Right lobe of liver (tissue), 6 donors: Measurements from ENCODE around the gene RAB38. TPM values are rescaled to one million over a fixed set of nuclear protein-coding genes. Genes with fewer than 3 reads are reported as not detected.

Experiments used
- ATAC-seq, 4 donors: fragments of 200-7000 bp; cut with Tn5 transposase; one replicate each; pipeline ENCODE4 v1.9.1; 2020; ENCODE audit warnings: mild to moderate bottlenecking in 4 of 4, moderate library complexity in 4 of 4
- DNase-seq, 3 donors: peaks; one replicate each; pipeline ENCODE4 v3.0.0-alpha.2; 2020
- H3K27ac ChIP-seq, 3 donors: fragments of 200-600 bp; one replicate each; pipeline ENCODE4 v1.8.0; 2022
- H3K27me3 ChIP-seq, 2 donors: fragments of 200-600 bp; one replicate each; pipeline ENCODE4 v1.8.0; 2022
- H3K36me3 ChIP-seq, 4 donors: fragments of 200-600 bp; sonication (generic) in 1 of 4; one replicate each; pipeline versions ENCODE4 v1.5.1 to v1.8.0; 2017 to 2022; ENCODE audit warnings: control low read depth in 1 of 4
- H3K4me1 ChIP-seq, 4 donors: fragments of 200-600 bp; sonication (generic) in 1 of 4; one replicate each; pipeline versions ENCODE4 v1.5.1 to v1.8.0; 2017 to 2022; ENCODE audit warnings: control low read depth in 1 of 4
- H3K4me3 ChIP-seq, 3 donors: fragments of 200-600 bp; one replicate each; pipeline ENCODE4 v1.8.0; 2022
- H3K9me3 ChIP-seq, 4 donors: fragments of 200-600 bp; sonication (generic) in 1 of 4; one replicate each; pipeline versions ENCODE4 v1.5.1 to v1.8.0; 2017 to 2022; ENCODE audit warnings: control low read depth in 1 of 4
- CTCF ChIP-seq, 4 donors: fragments of 200-600 bp in 3 of 4; fragments of 450-650 bp in 1 of 4; IDR thresholded peaks; one replicate each; pipeline versions ENCODE4 v1.5.1 to v1.8.0; 2016 to 2022; ENCODE audit warnings: antibody characterized with exemption in 4 of 4, mild to moderate bottlenecking in 2 of 4
- POLR2A ChIP-seq: fragments of 450-650 bp; IDR thresholded peaks from one replicate; pipeline ENCODE4 v1.6.1; 2017; ENCODE audit warnings: antibody characterized with exemption, mild to moderate bottlenecking
- WGBS: methylation state at CpG from one replicate; pipeline ENCODE4 v1.1.6; 2018; ENCODE audit warnings: low coverage, low lambda C conversion rate; ENCODE audit not compliant: insufficient coverage; ENCODE audit errors: missing lambda C conversion rate; 5-methylcytosine and 5-hydroxymethylcytosine counted together
- intact Hi-C, 2 donors: fragments of 100-400 bp; cut with DNase I; formaldehyde crosslinking; loops; one replicate each; pipeline versions ENCODE4 v1.11.2 to v1.14.1; 2022
- total RNA-seq, 6 experiments: library from RNA; depleted of rRNA in 2 of 6; stranded (reverse); fragments of >200 nt in 2 of 6; fragmentation: NEBNext Ultra II Directional in 3 of 6; extraction: Animal tissue kit (Norgen Biotek cat#: 25700) in 3 of 6; gene quantifications; one replicate each; pipeline versions ENCODE4 v1.1.0 to v1.2.4, GENCODE V29; 2016 to 2023
- donor health status: DM: no; HTN: yes; CAD: no.
- donor health status: DM: no; HTN: no; CAD: no.
- donor health status: DM: no; HTN: no; CAD: no.
- donor health status: DM: no; HTN: yes; CAD: no.
- donor health status: DM: no; HTN: yes; CAD: no.

The RAB38 gene
- total RNA-seq, 6 experiments from 2014 or later = 0.19 to 1.0 (median 0.70) TPM

- 28% methylated on average over 2 of the region's 4 CpGs for WGBS
- intact Hi-C loops = no loop called here
- Histone ChIP-seq H3K4me3 (no peak overlapping the region), H3K27me3 (no peaks in the 10 kb centered on the region), H3K9me3 (no peaks in the 10 kb centered on the region), H3K36me3 (no peaks in the 10 kb centered on the region), H3K27ac (no peak overlapping the region), H3K4me1 (peaks cover 0 to 2% (median 0%) of the 10 kb centered on the region in 4 donors)
- no peak for TF ChIP-seq POLR2A
- TF ChIP-seq CTCF (IDR thresholded peaks at IDR 0.05) = no peak
- DNase-seq = no peak
- ATAC-seq = no peak
Measured at GRCh38 chr11:88178191-88178590, 2.9 kb upstream of the RAB38 start.

GRCh38 chr11:88175569-88176075 is 379 bp upstream of the RAB38 start:
- 14% methylated on average over 7 of the region's 15 CpGs for WGBS
- no peak for TF ChIP-seq CTCF (IDR thresholded peaks at IDR 0.05)
- TF ChIP-seq POLR2A = no peak
- ATAC-seq = peak in 3 of 4 donors; percentile 11 to 34 (median 12)
- Histone ChIP-seq H3K9me3 (no peaks in the 10 kb centered on the region), H3K27me3 (no peaks in the 10 kb centered on the region), H3K36me3 (no peaks in the 10 kb centered on the region), H3K27ac (no peak overlapping the region), H3K4me3 (peak overlapping the region; percentile 41 to 46 (median 41)), H3K4me1 (peaks cover 0 to 2% (median 0%) of the 10 kb centered on the region in 4 donors)
- intact Hi-C loops = no loop called here
- no peak for DNase-seq

- Histone ChIP-seq H3K4me3 (no peak overlapping the region), H3K27ac (no peak overlapping the region), H3K9me3 (no peaks in the 10 kb centered on the region), H3K27me3 (no peaks in the 10 kb centered on the region), H3K36me3 (no peaks in the 10 kb centered on the region), H3K4me1 (no peaks in the 10 kb centered on the region)
- 72% methylated on average over 2 of the region's 3 CpGs for WGBS
- no peak for TF ChIP-seq CTCF (IDR thresholded peaks at IDR 0.05)
- TF ChIP-seq POLR2A = no peak
- intact Hi-C loops = no loop called here
- ATAC-seq (no peak), DNase-seq (no peak)
Measured at GRCh38 chr11:88173956-88174355, 1.3 kb downstream of the RAB38 start.

- Histone ChIP-seq H3K27ac (no peak overlapping the region), H3K36me3 (no peaks in the 10 kb centered on the region), H3K4me3 (no peak overlapping the region), H3K4me1 (no peaks in the 10 kb centered on the region), H3K9me3 (no peaks in the 10 kb centered on the region), H3K27me3 (no peaks in the 10 kb centered on the region)
- TF ChIP-seq POLR2A (no peak), CTCF (IDR thresholded peaks at IDR 0.05) (no peak)
- no peak for DNase-seq
- 85% methylated on average over 2 of the region's 2 CpGs for WGBS
- intact Hi-C loops = no loop called here
- no peak for ATAC-seq
Measured at GRCh38 chr11:88171982-88172381, 3.3 kb downstream of the RAB38 start.

- 81% methylated on average over 2 of the region's 2 CpGs for WGBS
Measured at GRCh38 chr11:88170673-88171072, 4.6 kb downstream of the RAB38 start.

More at GRCh38 chr11:88170673-88171072, 4.6 kb downstream of the RAB38 start:
- intact Hi-C loops = no loop called here
- H3K27ac ChIP-seq = no peak overlapping the region
- no peaks in the 10 kb centered on the region for H3K36me3 ChIP-seq
- TF ChIP-seq CTCF (IDR thresholded peaks at IDR 0.05) (no peak), POLR2A (no peak)
- DNase-seq = no peak
- no peaks in the 10 kb centered on the region for H3K9me3 ChIP-seq
- no peak overlapping the region for H3K4me3 ChIP-seq
- H3K27me3 ChIP-seq = no peaks in the 10 kb centered on the region
- no peak for ATAC-seq
- H3K4me1 ChIP-seq = no peaks in the 10 kb centered on the region
